IPS DF 6.9 (cell line): ENCODE measurements around the gene KISS1.

Experiments
- DNase-seq: peaks from one replicate; pipeline ENCODE4 v3.0.0-alpha.2; 2013; ENCODE audit warnings: low read depth, low spot score
- H3K27ac ChIP-seq: one replicate; pipeline ENCODE4 v1.5.1; 2013; ENCODE audit warnings: low read length, control low read depth
- H3K27me3 ChIP-seq: 2 replicates; pipeline ENCODE4 v1.6.1; 2013; ENCODE audit warnings: mild to moderate bottlenecking, low read length; ENCODE audit not compliant: control insufficient read depth, insufficient read depth
- H3K36me3 ChIP-seq: 2 replicates; pipeline ENCODE4 v1.6.1; 2013; ENCODE audit warnings: low read length; ENCODE audit not compliant: control insufficient read depth, insufficient read depth
- H3K4me1 ChIP-seq: 2 replicates; pipeline ENCODE4 v1.6.1; 2013; ENCODE audit warnings: low read length; ENCODE audit not compliant: control insufficient read depth, insufficient read depth
- H3K4me3 ChIP-seq: 2 replicates; pipeline ENCODE4 v1.5.1; 2013; ENCODE audit warnings: mild to moderate bottlenecking, low read length
- H3K9me3 ChIP-seq: 2 replicates; pipeline ENCODE4 v1.6.1; 2013; ENCODE audit warnings: low read length, inconsistent platforms; ENCODE audit not compliant: control insufficient read depth, insufficient read depth
- WGBS: extraction: QIAGEN DNeasy Blood & Tissue Kit; methylation state at CpG from one replicate; pipeline ENCODE4 v1.1.7; 2013; ENCODE audit warnings: mixed read lengths, missing lambda C conversion rate; ENCODE audit not compliant: insufficient read length, insufficient coverage; 5-methylcytosine and 5-hydroxymethylcytosine counted together

KISS1 gene

GRCh38 chr1:204161609-204162493 is 34.4 kb downstream of the KISS1 start:
- no CpG with 5 or more reads among the region's 14 CpGs for WGBS
- Histone ChIP-seq H3K27ac (no peak overlapping the region), H3K4me1 (no peaks in the 10 kb centered on the region), H3K4me3 (no peak overlapping the region), H3K36me3 (no peaks in the 10 kb centered on the region), H3K27me3 (no peaks in the 10 kb centered on the region), H3K9me3 (no peaks in the 10 kb centered on the region)
- DNase-seq = no peak

- H3K36me3 ChIP-seq = no peaks in the 10 kb centered on the region
- no peaks in the 10 kb centered on the region for H3K4me1 ChIP-seq
- no peak overlapping the region for H3K27ac ChIP-seq
- H3K27me3 ChIP-seq = no peaks in the 10 kb centered on the region
- no peak for DNase-seq
- no peaks in the 10 kb centered on the region for H3K9me3 ChIP-seq
- no peak overlapping the region for H3K4me3 ChIP-seq
- WGBS = no CpG with 5 or more reads among the region's 6 CpGs
Observed at GRCh38 chr1:204157962-204158361, 38.3 kb downstream of the KISS1 start.

DNA sequence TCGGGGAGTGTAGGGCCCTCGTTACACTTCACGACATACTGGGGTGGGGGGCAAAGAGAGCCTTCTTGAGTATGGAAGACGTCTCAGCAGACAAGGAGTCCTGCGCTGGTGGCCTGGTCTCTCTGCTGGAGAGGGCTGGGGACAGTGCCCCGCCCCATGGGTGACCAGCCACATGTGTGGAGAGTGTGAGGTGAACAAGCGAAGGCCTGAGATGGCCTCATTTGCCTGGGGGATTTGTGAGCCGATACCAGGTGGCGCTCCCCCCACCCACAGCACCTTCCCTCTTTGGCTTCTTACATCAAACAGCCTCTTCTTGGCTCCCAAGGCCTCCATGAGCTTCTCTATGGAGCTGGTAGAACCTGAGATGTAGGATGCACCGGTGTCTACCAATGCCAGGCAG is 40.4 kb downstream of the KISS1 start:
- Histone ChIP-seq H3K4me3 (no peak overlapping the region), H3K27ac (no peak overlapping the region), H3K9me3 (no peaks in the 10 kb centered on the region), H3K27me3 (no peaks in the 10 kb centered on the region), H3K4me1 (peaks cover 5% of the 10 kb centered on the region; the same call in 1 of the 2 replicates), H3K36me3 (no peaks in the 10 kb centered on the region)
- WGBS = no CpG with 5 or more reads among the region's 10 CpGs
- no peak for DNase-seq

GRCh38 chr1:204154568-204155255 is 41.6 kb downstream of the KISS1 start:
- DNase-seq = no peak
- H3K27me3 ChIP-seq = no peaks in the 10 kb centered on the region
- no peaks in the 10 kb centered on the region for H3K9me3 ChIP-seq
- WGBS = no CpG with 5 or more reads among the region's 15 CpGs
- no peak overlapping the region for H3K27ac ChIP-seq
- no peaks in the 10 kb centered on the region for H3K36me3 ChIP-seq
- no peak overlapping the region for H3K4me3 ChIP-seq
- H3K4me1 ChIP-seq = peaks cover 8% of the 10 kb centered on the region; the same call in 1 of the 2 replicates

- Histone ChIP-seq H3K9me3 (no peaks in the 10 kb centered on the region), H3K27me3 (no peaks in the 10 kb centered on the region), H3K4me1 (peaks cover 9% of the 10 kb centered on the region; the same call in 1 of the 2 replicates), H3K4me3 (no peak overlapping the region), H3K36me3 (no peaks in the 10 kb centered on the region), H3K27ac (no peak overlapping the region)
- no CpG with 5 or more reads among the region's 5 CpGs for WGBS
- DNase-seq = no peak
Observed at GRCh38 chr1:204153667-204154066, 42.6 kb downstream of the KISS1 start.

DNA sequence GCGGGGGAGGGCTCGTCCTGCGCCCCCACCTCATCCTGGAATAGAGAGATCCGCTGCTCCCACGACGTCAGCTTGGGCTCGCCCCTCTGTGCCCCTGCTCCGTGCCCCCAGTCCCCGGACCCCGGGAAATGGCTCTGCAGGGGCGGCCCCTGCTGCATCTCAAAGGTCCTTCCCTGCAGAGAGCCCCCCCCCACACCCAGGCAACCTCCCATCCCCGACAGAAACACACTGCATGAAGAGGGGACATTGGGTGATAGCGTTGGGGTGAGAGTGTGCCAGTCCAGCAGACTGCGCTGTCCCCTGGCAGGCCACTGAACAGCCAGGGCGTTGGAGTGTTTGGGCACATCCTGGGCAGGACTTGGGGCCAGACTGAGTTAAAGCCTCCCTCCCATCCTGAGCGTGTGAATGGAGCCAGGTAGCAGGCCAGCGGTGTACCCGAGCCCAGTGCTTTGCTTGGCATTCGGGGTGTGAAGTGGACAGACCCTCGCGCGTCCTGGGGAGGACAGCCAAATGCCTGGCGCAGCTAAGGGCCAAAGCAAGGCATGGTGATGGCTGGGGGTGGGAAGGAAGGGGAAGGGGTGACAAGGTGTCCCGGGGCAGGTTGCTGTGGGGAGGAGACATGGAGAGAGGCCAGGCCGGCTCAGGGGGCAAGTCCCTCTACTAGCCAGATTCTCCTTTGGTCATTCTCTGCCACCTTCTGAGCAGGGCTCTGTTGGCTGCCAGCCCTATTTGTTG is 43.8 kb downstream of the KISS1 start:
- WGBS = no CpG with 5 or more reads among the region's 25 CpGs
- Histone ChIP-seq H3K9me3 (no peaks in the 10 kb centered on the region), H3K27ac (no peak overlapping the region)

GRCh38 chr1:204151552-204152309 is 44.6 kb downstream of the KISS1 start, which contains the start of gene ETNK2:
Gene ETNK2 (minus strand): TSS chr1:204152044. CDS start chr1:204151852, 192 bp downstream.
- Histone ChIP-seq H3K27me3 (no peaks in the 10 kb centered on the region), H3K36me3 (no peaks in the 10 kb centered on the region), H3K4me3 (peak within 1 kb of the TSS; percentile 74), H3K9me3 (no peaks in the 10 kb centered on the region), H3K27ac (no peak within 1 kb of the TSS), H3K4me1 (peaks cover 26% of the 10 kb centered on the region)
- WGBS = no CpG with 5 or more reads among the region's 94 CpGs
- no peak for DNase-seq

More for the DNA sequence above, 43.8 kb downstream of the KISS1 start:
- no peaks in the 10 kb centered on the region for H3K36me3 ChIP-seq
- H3K27me3 ChIP-seq = no peaks in the 10 kb centered on the region
- H3K4me3 ChIP-seq = peak overlapping the region; percentile 74; the same call in 1 of the 2 replicates
- no peak for DNase-seq
- H3K4me1 ChIP-seq = peaks cover 20% of the 10 kb centered on the region; the same call in 1 of the 2 replicates

GRCh38 chr1:204150702-204151551 is 45.4 kb downstream of the KISS1 start:
- Histone ChIP-seq H3K27ac (no peak overlapping the region), H3K9me3 (no peaks in the 10 kb centered on the region), H3K36me3 (no peaks in the 10 kb centered on the region), H3K27me3 (no peaks in the 10 kb centered on the region), H3K4me3 (peak overlapping the region; percentile 74; the same call in 1 of the 2 replicates), H3K4me1 (peaks cover 30% of the 10 kb centered on the region)
- DNase-seq = no peak
- no CpG with 5 or more reads among the region's 33 CpGs for WGBS
